ENCODE measurements around the gene HLCS. TPM values are rescaled to one million over a fixed set of nuclear protein-coding genes. Genes with fewer than 3 reads are reported as not detected.
A peak's percentile ranks its signal among the peaks of the same experiment; 100 is the strongest.

Gene HLCS
- total and polyA plus RNA-seq, 7 donors = 3.0 to 26.0 (median 12.5) TPM

GRCh38 chr21:36968414-36968813 is 1.9 kb upstream of the HLCS start:
- WGBS, 2 donors = 82 to 97% methylated on average over 4 of the region's 4 CpGs
- Histone ChIP-seq H3K9me3 (no peaks in the 10 kb centered on the region), H3K4me1 (peaks cover 0 to 20% (median 5%) of the 10 kb centered on the region in 4 donors), H3K36me3 (no peaks in the 10 kb centered on the region), H3K27me3 (no peaks in the 10 kb centered on the region), H3K4me3 (no peak overlapping the region), H3K27ac (no peak overlapping the region)
- DNase-seq = no peak
- TF ChIP-seq CTCF (IDR thresholded peaks at IDR 0.05) (no peak), EP300 (IDR thresholded peaks at IDR 0.05) (no peak)
- intact Hi-C loops (cut with DNase I) = loop anchor here (5.0 kb wide), 1 partner anchor 104 kb away; the partner anchor contains the start of genes PIGP and TTC3

GRCh38 chr21:36966821-36967768 is 626 bp upstream of the HLCS start:
- 15 to 19% methylated on average over 34 of the region's 34 CpGs for WGBS, 2 donors
- intact Hi-C loops (cut with DNase I) = loop anchor here (1.0 to 5.0 kb wide), 2 partner anchors 23 to 105 kb away; partner anchors contain the start of genes PIGP and TTC3

GRCh38 chr21:36965720-36966065 is 776 bp downstream of the HLCS start:
- no peak for DNase-seq
- peaks cover 0 to 20% (median 5%) of the 10 kb centered on the region in 4 donors for H3K4me1 ChIP-seq
- H3K27me3 ChIP-seq = no peaks in the 10 kb centered on the region
- TF ChIP-seq EP300 (IDR thresholded peaks at IDR 0.05) (no peak), POLR2A (IDR thresholded peaks at IDR 0.05) (no peak), CTCF (IDR thresholded peaks at IDR 0.05) (no peak), POLR2AphosphoS5 (IDR thresholded peaks at IDR 0.05) (no peak)
- intact Hi-C loops (cut with DNase I) = loop anchor here (1.0 to 5.0 kb wide), 2 partner anchors 25 to 107 kb away; partner anchors contain the start of genes PIGP and TTC3
- peak overlapping the region; percentile 78 to 87 (median 84) for H3K27ac ChIP-seq
- H3K4me3 ChIP-seq = peak overlapping the region; percentile 68 to 85 (median 77)
- 18 to 38% methylated on average over 10 of the region's 10 CpGs for WGBS, 2 donors
- H3K36me3 ChIP-seq = peaks cover 0 to 7% (median under 1%) of the 10 kb centered on the region in 4 donors
- H3K9me3 ChIP-seq = no peaks in the 10 kb centered on the region

More at GRCh38 chr21:36966821-36967768, 626 bp upstream of the HLCS start:
- Histone ChIP-seq H3K4me1 (peaks cover 0 to 20% (median 5%) of the 10 kb centered on the region in 4 donors), H3K9me3 (no peaks in the 10 kb centered on the region), H3K36me3 (no peaks in the 10 kb centered on the region), H3K4me3 (peak overlapping the region; percentile 68 to 85 (median 77)), H3K27ac (peak overlapping the region; percentile 78 to 87 (median 84)), H3K27me3 (no peaks in the 10 kb centered on the region)
- no peak for DNase-seq
- TF ChIP-seq CTCF (IDR thresholded peaks at IDR 0.05) (no peak), EP300 (IDR thresholded peaks at IDR 0.05) (no peak)

GRCh38 chr21:36964827-36965719 is 1.4 kb downstream of the HLCS start:
- Histone ChIP-seq H3K4me3 (peak overlapping the region in 1 of 4 donors; percentile 70), H3K27ac (no peak overlapping the region), H3K4me1 (peaks cover 0 to 20% (median 5%) of the 10 kb centered on the region in 4 donors), H3K27me3 (no peaks in the 10 kb centered on the region), H3K36me3 (peaks cover 0 to 11% (median 3%) of the 10 kb centered on the region in 4 donors), H3K9me3 (no peaks in the 10 kb centered on the region)
- intact Hi-C loops (cut with DNase I) = loop anchor here (5.0 kb wide), 1 partner anchor 107 kb away; the partner anchor contains the start of genes PIGP and TTC3
- TF ChIP-seq POLR2AphosphoS5 (IDR thresholded peaks at IDR 0.05) = no peak
- TF ChIP-seq POLR2A (IDR thresholded peaks at IDR 0.05) = no peak
- no peak for DNase-seq
- WGBS, 2 donors = 87 to 88% methylated on average over 8 of the region's 8 CpGs

Measured in sigmoid colon (tissue), 7 donors.